ENCODE measurements around the gene CNTNAP2.

- TF ChIP-seq EZH2 (IDR thresholded peaks at IDR 0.05), result no peak
- no peak for TF ChIP-seq POLR2AphosphoS5 (IDR thresholded peaks at IDR 0.05; ENCODE audit: borderline replicate concordance, low read depth, low read length)
- TF ChIP-seq FOXP2 (optimal IDR thresholded peaks at IDR 0.05; ENCODE audit: control extremely low read depth, extremely low read length, insufficient read depth), result no peak
These were observed 397.7 kb downstream of the CNTNAP2 start for GRCh38 chr7:146514304-146514703.
